Common myeloid progenitor, CD34-positive (primary cell): ENCODE results near the gene BRSK2.

Experiments
- CTCF ChIA-PET: fragments of 350-600 bp; sonication (Branson Sonifier 250); formaldehyde crosslinking; loops from one replicate; lab custom pipeline; 2021; ENCODE audit warnings: antibody characterized with exemption; lab: Charles Lee
- POLR2A ChIA-PET: fragments of 350-600 bp; sonication (Branson Sonifier 250); formaldehyde crosslinking; loops from one replicate; lab custom pipeline; 2021; ENCODE audit warnings: antibody characterized with exemption; lab: Charles Lee
- DNase-seq, 3 donors: peaks; one replicate each; pipeline versions ENCODE4 v3.0.0 to v3.0.0-alpha.2; 2013
- H3K27ac ChIP-seq, 2 experiments: 1 replicate in 1 of 2; 2 replicates in 1 of 2; pipeline ENCODE4 v1.7.0; 2013; ENCODE audit warnings: inconsistent platforms in 2 of 2, low read length in 2 of 2, mild to moderate bottlenecking in 2 of 2, low read depth in 1 of 2, moderate library complexity in 1 of 2; ENCODE audit not compliant: severe bottlenecking in 2 of 2, insufficient read depth in 1 of 2, poor library complexity in 1 of 2
- H3K27me3 ChIP-seq, 5 experiments: replicated peaks in 2 of 5; 1 replicate in 3 of 5; 2 replicates in 2 of 5; pipeline versions ENCODE4 v1.6.1 to v1.7.0; 2013; ENCODE audit warnings: low read length in 4 of 5, mild to moderate bottlenecking in 2 of 5, moderate library complexity in 2 of 5, inconsistent platforms in 1 of 5; ENCODE audit not compliant: insufficient read depth in 5 of 5, control insufficient read depth in 4 of 5
- H3K36me3 ChIP-seq, 4 experiments: 1 replicate in 2 of 4; 2 replicates in 2 of 4; pipeline versions ENCODE4 v1.6.1 to v1.7.0; 2013; ENCODE audit warnings: low read length in 3 of 4, control low read depth in 1 of 4, mild to moderate bottlenecking in 1 of 4; ENCODE audit not compliant: control insufficient read depth in 4 of 4, insufficient read depth in 4 of 4
- H3K4me1 ChIP-seq, 4 experiments: 1 replicate in 3 of 4; 2 replicates in 1 of 4; pipeline versions ENCODE4 v1.6.1 to v1.7.1; 2013; ENCODE audit warnings: low read length in 3 of 4, mild to moderate bottlenecking in 3 of 4, control low read depth in 1 of 4, inconsistent platforms in 1 of 4, moderate library complexity in 1 of 4; ENCODE audit not compliant: control insufficient read depth in 4 of 4, insufficient read depth in 4 of 4; ENCODE audit errors: control extremely low read depth in 1 of 4
- H3K4me3 ChIP-seq, 7 experiments: 1 replicate in 4 of 7; 2 replicates in 3 of 7; pipeline versions ENCODE4 v1.5.1 to v1.7.0; 2013; ENCODE audit warnings: mild to moderate bottlenecking in 7 of 7, low read length in 6 of 7, moderate library complexity in 6 of 7, inconsistent platforms in 2 of 7, low read depth in 2 of 7, control low read depth in 1 of 7; ENCODE audit not compliant: insufficient read depth in 4 of 7, control insufficient read depth in 1 of 7; ENCODE audit errors: extremely low read depth in 1 of 7
- H3K9me3 ChIP-seq, 5 experiments: 1 replicate in 4 of 5; 2 replicates in 1 of 5; pipeline versions ENCODE4 v1.6.1 to v1.7.1; 2013; ENCODE audit warnings: low read length in 4 of 5, mild to moderate bottlenecking in 2 of 5, inconsistent platforms in 1 of 5, low read depth in 1 of 5, moderate library complexity in 1 of 5; ENCODE audit not compliant: control insufficient read depth in 4 of 5, insufficient read depth in 2 of 5; ENCODE audit errors: control extremely low read depth in 1 of 5
- WGBS: methylation state at CpG from one replicate; pipeline ENCODE4 v1.1.5; 2013; ENCODE audit not compliant: insufficient coverage; 5-methylcytosine and 5-hydroxymethylcytosine counted together

The BRSK2 gene

GRCh38 chr11:1462698-1462975 lies 72.9 kb downstream of the BRSK2 start:
- ChIA-PET CTCF (interaction anchor here (1.4 kb wide), 1 partner anchor 53 kb away, joined by 4 read pairs; no protein-coding TSS in a partner anchor), POLR2A (no interaction called here)
- no peak overlapping the region for H3K27ac ChIP-seq
- H3K4me3 ChIP-seq: no peak overlapping the region
- 95% methylated on average over 13 of the region's 13 CpGs for WGBS
- peaks cover 0 to 12% (median 5%) of the 10 kb centered on the region in 5 experiments for H3K9me3 ChIP-seq
- no peaks in the 10 kb centered on the region for H3K27me3 ChIP-seq
- H3K36me3 ChIP-seq: peaks cover 0 to 21% (median 3%) of the 10 kb centered on the region in 4 experiments
- no peaks in the 10 kb centered on the region for H3K4me1 ChIP-seq
- DNase-seq: no peak

GRCh38 chr11:1463056-1463455 lies 73.3 kb downstream of the BRSK2 start:
- 96% methylated on average over 13 of the region's 16 CpGs for WGBS
- ChIA-PET CTCF (interaction anchor here (1.4 to 1.7 kb wide), 2 partner anchors 9 to 53 kb away, joined by 4 read pairs; no protein-coding TSS in a partner anchor), POLR2A (no interaction called here)
- no peak for DNase-seq
- H3K9me3 ChIP-seq: peaks cover 0 to 12% (median 5%) of the 10 kb centered on the region in 5 experiments
- no peak overlapping the region for H3K4me3 ChIP-seq
- no peak overlapping the region for H3K27ac ChIP-seq
- peaks cover 0 to 21% (median 3%) of the 10 kb centered on the region in 4 experiments for H3K36me3 ChIP-seq
- H3K4me1 ChIP-seq: no peaks in the 10 kb centered on the region
- H3K27me3 ChIP-seq: no peaks in the 10 kb centered on the region

GRCh38 chr11:1466784-1467183 lies 77.0 kb downstream of the BRSK2 start:
- no peak for DNase-seq
- peaks cover 0 to 12% (median 5%) of the 10 kb centered on the region in 5 experiments for H3K9me3 ChIP-seq
- H3K4me1 ChIP-seq: no peaks in the 10 kb centered on the region
- H3K4me3 ChIP-seq: no peak overlapping the region
- WGBS: 95% methylated on average over 13 of the region's 16 CpGs
- H3K36me3 ChIP-seq: peaks cover 0 to 52% (median 19%) of the 10 kb centered on the region in 4 experiments
- no peaks in the 10 kb centered on the region for H3K27me3 ChIP-seq
- H3K27ac ChIP-seq: no peak overlapping the region
- ChIA-PET POLR2A (no interaction called here), CTCF (no interaction called here)

GRCh38 chr11:1467270-1467669 lies 77.5 kb downstream of the BRSK2 start:
- peaks cover 0 to 52% (median 19%) of the 10 kb centered on the region in 4 experiments for H3K36me3 ChIP-seq
- H3K4me1 ChIP-seq: no peaks in the 10 kb centered on the region
- H3K27ac ChIP-seq: no peak overlapping the region
- peaks cover 0 to 12% (median 5%) of the 10 kb centered on the region in 5 experiments for H3K9me3 ChIP-seq
- DNase-seq: no peak
- CTCF ChIA-PET: no interaction called here
- H3K27me3 ChIP-seq: no peaks in the 10 kb centered on the region
- POLR2A ChIA-PET: no interaction called here
- WGBS: 96% methylated on average over 8 of the region's 9 CpGs
- no peak overlapping the region for H3K4me3 ChIP-seq

DNA sequence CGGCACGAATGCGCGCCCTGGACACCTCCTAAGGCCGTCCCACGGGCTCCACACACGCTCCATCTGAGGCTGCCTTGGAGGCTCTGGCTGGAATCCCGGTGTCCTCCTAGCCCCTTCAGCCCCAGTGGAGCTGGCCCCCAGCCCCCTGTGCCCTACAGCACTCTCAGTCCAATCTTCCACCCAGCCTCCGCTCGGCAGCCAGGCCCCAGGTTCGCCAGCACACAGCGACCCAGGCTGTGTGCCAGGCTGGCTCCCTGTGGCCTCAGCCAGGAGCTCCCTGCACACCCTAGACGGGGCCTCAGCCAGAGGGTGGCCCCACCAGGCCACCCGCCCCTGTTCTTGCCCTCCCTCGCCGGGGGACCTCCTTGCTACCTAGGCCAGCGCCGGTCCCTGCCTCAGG lies 78.3 kb downstream of the BRSK2 start:
- Histone ChIP-seq H3K36me3 (peaks cover 0 to 54% (median 21%) of the 10 kb centered on the region in 4 experiments), H3K27ac (no peak overlapping the region), H3K27me3 (no peaks in the 10 kb centered on the region), H3K4me3 (no peak overlapping the region), H3K4me1 (no peaks in the 10 kb centered on the region), H3K9me3 (peaks cover 0 to 12% (median 5%) of the 10 kb centered on the region in 5 experiments)
- no peak for DNase-seq
- ChIA-PET CTCF (interaction anchor here (0.9 kb wide), 1 partner anchor 61 kb away, joined by 3 read pairs; no protein-coding TSS in a partner anchor), POLR2A (no interaction called here)
- WGBS: 93% methylated on average over 17 of the region's 18 CpGs

DNA sequence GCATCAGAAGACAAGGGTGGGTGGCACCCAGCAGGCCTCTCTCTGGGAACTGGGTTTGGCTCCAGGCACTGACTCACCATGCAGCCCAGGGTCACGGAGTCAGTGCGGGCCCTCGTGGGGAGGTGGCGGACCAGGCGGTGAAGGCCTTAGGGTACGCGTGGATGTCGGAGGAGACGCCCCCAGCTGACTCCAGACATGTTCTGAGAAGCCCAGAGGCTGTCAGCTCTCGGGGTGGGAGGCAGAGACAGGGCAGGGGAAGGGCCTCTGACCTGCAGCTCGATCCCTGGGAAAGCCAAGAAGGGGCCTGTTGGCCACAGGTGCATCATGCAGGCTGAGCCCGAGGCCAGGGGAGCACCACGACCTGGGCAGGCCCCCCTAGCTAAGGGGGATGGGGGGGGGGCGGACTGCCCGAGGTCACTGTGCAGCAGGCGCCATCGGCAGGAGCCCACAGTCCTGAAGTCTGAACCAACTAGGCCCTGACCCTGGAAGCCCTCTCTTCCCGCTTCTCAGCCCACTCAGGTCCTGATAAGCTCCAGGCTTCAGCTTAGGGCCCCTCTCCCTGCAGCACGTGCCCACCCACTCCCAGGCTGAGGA lies 78.8 kb downstream of the BRSK2 start:
- H3K4me3 ChIP-seq: no peak overlapping the region
- WGBS: 97% methylated on average over 19 of the region's 19 CpGs
- ChIA-PET CTCF (interaction anchor here (0.9 kb wide), 1 partner anchor 61 kb away, joined by 3 read pairs; no protein-coding TSS in a partner anchor), POLR2A (no interaction called here)
- no peak for DNase-seq
- H3K4me1 ChIP-seq: no peaks in the 10 kb centered on the region
- peaks cover 0 to 60% (median 22%) of the 10 kb centered on the region in 4 experiments for H3K36me3 ChIP-seq
- peaks cover 0 to 12% (median 5%) of the 10 kb centered on the region in 5 experiments for H3K9me3 ChIP-seq
- no peaks in the 10 kb centered on the region for H3K27me3 ChIP-seq
- H3K27ac ChIP-seq: no peak overlapping the region

GRCh38 chr11:1469287-1469910 lies 79.7 kb downstream of the BRSK2 start:
- WGBS: 87% methylated on average over 17 of the region's 19 CpGs
- Histone ChIP-seq H3K4me1 (no peaks in the 10 kb centered on the region), H3K9me3 (peaks cover 0 to 6% (median 5%) of the 10 kb centered on the region in 5 experiments), H3K36me3 (peaks cover 0 to 65% (median 21%) of the 10 kb centered on the region in 4 experiments), H3K27ac (no peak overlapping the region), H3K4me3 (no peak overlapping the region), H3K27me3 (no peaks in the 10 kb centered on the region)
- ChIA-PET CTCF (no interaction called here), POLR2A (no interaction called here)
- DNase-seq: no peak
